Erythroblast (primary cell): Measurements from ENCODE around the gene MAP2.

ENCODE experiments used
- DNase-seq, 2 experiments: peaks; one replicate each; lab custom pipeline; 2025; lab: John Stamatoyannopoulos, UW
- GATA1 ChIP-seq: IDR thresholded peaks from 2 replicates; pipeline ENCODE4 v1.6.1; 2011; ENCODE audit warnings: low read depth, mild to moderate bottlenecking, control low read depth, low read length, moderate library complexity
- POLR2A ChIP-seq: IDR thresholded peaks from 2 replicates; pipeline ENCODE4 v1.6.1; 2011; ENCODE audit warnings: mild to moderate bottlenecking, low read length

The MAP2 gene

GRCh38 chr2:209411296-209411695 is 12.6 kb upstream of the MAP2 start:
- no peak for TF ChIP-seq POLR2A
- no peak for TF ChIP-seq GATA1
- no peak for DNase-seq

DNA sequence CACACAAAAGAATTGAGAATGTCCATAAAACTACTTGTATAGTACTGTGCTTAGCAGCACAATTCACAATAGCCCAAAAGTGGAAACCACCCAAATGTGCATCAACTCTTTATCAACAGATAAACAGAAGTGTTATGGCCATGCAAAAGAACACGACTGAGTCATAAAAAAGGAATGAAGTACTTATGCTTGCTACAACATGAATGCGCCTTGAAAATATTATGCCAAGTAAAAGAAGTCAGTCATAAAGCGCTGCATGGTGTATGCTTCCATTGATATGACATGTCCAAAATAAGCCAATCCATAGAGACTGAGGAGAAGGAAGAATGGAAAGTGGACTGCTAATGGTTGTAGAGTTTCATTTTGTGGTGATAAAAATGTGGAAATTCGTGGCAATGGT is 12.1 kb upstream of the MAP2 start:
- TF ChIP-seq POLR2A (no peak), GATA1 (no peak)

DNA sequence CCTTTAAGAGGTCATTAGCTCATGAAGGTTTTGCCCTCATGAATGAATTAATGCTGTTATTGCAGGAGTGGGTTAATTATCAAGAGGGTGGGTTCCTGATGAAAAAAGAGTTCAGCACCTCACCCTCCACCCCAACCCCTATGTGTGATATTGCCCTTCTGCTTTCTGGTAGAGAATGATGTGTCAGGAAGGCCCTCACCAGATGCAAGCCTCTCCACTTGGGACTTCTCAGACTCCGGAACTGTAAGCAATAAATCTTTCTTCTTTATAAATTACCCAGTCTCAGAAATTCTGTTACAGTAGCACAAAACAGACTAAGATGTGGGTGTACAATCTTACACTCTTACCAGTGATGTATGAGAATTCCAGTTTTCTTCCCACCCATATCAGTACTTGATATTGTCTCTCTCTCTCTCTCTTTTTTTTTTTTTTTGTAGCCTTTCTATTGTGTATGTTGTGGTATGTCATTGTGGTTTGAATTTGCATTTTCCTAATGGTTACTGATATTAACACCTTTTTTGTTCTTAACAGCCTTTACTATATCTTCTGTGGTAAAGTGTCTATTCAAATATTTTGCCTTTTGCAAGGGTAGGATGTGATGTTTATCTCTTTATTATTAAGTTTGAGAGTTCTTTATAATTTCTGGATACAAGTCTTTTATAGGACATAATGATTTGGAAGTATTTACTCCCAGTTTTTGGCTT is 10.4 kb upstream of the MAP2 start:
- TF ChIP-seq GATA1 (no peak), POLR2A (no peak)

More for the DNA sequence above, 12.1 kb upstream of the MAP2 start:
- DNase-seq, result no peak

GRCh38 chr2:209416913-209417312 is 6.9 kb upstream of the MAP2 start:
- no peak for TF ChIP-seq GATA1
- TF ChIP-seq POLR2A, result no peak
- DNase-seq, result no peak

More for the DNA sequence above, 10.4 kb upstream of the MAP2 start:
- DNase-seq, result no peak

GRCh38 chr2:209422191-209422754 is 1.6 kb upstream of the MAP2 start:
- no peak for DNase-seq
- no peak for TF ChIP-seq GATA1
- no peak for TF ChIP-seq POLR2A

DNA sequence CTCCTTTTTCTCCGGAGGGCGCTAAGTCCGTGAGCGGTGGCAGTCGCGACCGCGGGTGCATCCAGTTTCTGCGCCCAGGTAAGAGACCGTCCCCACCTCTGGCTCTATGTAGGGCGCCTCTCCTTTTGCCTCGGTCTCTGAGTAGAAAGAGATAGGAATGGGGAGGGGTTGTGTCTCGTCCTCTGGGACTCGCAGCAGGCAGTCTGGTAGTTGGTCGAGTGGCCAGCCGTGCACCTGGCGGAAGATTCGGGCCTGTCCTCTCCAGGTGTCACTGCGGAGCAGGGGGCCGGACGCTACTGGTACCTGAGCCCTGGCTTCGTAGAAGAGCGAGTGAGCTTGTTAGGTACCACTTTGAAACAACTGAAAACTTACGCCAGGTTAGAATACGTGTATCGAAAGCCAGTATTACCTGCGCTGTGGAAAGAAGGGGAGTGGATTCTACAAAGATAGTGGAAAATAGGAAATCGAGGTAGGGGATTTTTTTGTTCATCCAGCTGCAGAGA is 403 bp downstream of the MAP2 start:
- DNase-seq, result peak in 1 of 2 experiments; percentile 27

DNA sequence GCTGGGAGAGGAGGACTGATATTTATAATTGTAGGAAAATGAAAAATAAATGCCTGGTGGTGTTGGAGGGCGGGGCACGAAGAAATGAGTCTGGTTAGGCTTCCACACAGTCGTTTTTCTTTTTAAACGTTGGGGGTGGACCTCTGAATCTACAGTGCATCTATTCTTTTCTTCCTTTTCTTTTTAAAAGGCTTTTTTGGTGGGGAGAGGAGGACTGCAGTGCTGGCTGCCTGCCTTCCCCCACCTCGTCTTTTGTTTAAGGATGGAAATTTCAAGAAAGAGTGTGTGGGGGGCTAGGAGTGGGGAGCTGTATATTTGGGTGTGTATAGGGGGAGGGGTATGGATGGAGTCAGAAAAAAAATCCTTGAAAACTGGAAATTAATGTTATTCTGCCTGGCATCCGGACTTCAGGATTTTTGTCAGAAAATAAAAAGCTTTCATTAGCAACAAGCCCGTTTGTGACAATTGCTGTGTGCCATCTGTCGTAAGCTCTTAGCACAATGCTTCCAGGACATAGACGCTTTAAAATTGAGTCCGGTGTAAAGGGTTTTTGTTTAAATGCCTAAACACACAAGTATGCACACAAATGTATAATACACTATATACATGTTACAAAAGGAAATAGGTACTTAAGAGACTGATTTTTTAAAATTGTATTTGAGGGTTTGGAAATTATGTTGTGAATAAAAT is 1.1 kb downstream of the MAP2 start:
- DNase-seq, result no peak
- TF ChIP-seq GATA1 (no peak), POLR2A (no peak)

More for the DNA sequence above, 403 bp downstream of the MAP2 start:
- TF ChIP-seq GATA1, result no peak
- no peak for TF ChIP-seq POLR2A

- peak; percentile 1 to 2 for DNase-seq
- TF ChIP-seq POLR2A, result no peak
- TF ChIP-seq GATA1, result no peak
Observed at GRCh38 chr2:209425471-209426071, 1.7 kb downstream of the MAP2 start.

DNA sequence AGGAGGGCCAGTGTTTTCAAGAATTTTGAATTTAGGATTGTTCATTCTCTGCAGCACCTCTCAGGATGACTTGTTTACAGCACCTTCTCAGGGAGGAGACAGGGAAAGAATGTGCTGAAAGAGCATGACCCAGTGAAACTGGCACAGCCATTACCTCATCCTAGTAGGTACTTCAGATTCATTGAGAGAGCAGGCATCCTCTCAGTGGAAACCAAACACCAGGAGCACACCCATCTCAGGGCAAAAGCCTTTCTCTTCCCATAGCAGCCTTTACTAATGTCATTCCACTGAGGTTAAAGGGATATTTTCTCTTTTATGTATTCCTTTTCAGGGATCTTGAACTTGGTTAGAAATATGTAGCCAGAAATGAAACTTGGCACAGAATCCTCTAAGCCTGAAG is 2.6 kb downstream of the MAP2 start:
- no peak for DNase-seq
- TF ChIP-seq GATA1, result no peak

- TF ChIP-seq GATA1, result no peak
- DNase-seq, result no peak
Observed at GRCh38 chr2:209431701-209432100, 7.9 kb downstream of the MAP2 start.

- no peak for TF ChIP-seq POLR2A
- no peak for TF ChIP-seq GATA1
- DNase-seq, result no peak
Observed at GRCh38 chr2:209441541-209441940, 17.7 kb downstream of the MAP2 start.

DNA sequence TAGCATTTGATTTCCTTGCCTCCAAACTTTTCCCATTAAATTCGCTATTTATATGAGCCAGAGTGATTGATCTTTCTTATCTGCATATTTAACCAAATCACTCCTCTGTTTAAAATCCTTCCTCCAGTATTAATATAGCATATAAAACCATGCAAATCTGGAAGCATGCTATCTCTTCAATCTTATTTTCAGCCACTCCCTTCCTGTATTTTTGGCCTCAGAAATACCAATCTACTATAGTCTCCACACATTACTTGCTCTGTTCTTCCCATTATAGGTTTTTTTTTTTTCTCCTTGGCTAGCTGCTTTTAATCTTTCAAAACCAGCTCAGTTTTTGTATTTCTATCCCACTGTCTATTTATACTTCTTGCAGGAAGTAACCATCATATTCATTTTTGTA is 19.1 kb downstream of the MAP2 start:
- TF ChIP-seq POLR2A (no peak), GATA1 (no peak)
- DNase-seq, result no peak

- DNase-seq, result no peak
- no peak for TF ChIP-seq POLR2A
- no peak for TF ChIP-seq GATA1
Observed at GRCh38 chr2:209445485-209445884, 21.6 kb downstream of the MAP2 start.

DNA sequence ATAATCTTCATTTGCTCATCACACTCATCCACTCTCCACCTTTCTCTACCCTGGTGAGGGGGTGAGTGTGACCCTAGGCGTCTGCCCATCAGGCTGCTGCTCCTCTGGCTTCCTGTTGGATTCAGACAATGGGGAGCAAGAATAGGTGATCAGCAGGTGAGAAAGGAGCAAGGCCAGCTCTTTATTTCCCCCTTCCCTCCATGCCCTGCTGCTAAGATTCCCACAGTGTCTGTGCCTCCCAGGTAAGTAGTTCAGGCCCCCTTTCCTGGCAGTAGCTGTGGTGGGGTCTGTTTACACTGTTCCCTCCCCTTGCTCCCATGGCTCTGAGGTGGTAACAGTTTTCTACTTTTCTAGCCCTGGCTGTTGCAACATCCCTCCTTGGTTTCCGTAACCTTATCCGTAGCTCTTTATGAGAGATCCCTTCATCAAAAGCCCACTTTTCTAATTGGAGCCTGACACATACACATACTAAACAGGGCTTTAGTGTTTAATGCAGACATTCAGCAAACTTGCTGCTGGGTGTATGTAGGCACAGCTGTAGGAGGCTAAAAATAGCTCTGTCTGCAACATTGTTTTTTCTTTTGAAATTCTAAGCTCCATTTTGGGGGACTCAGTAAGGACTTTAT is 27.5 kb downstream of the MAP2 start:
- no peak for TF ChIP-seq POLR2A
- TF ChIP-seq GATA1, result no peak
- DNase-seq, result no peak
